Left lung (tissue), 10 donors: ENCODE data around the gene VPS35. TPM values are rescaled to one million over a fixed set of nuclear protein-coding genes. Genes with fewer than 3 reads are reported as not detected.
A peak's percentile ranks its signal among the peaks of the same experiment; 100 is the strongest.
"Not testable (repeated sequence)": the region's sequence is repeated elsewhere in the genome, so short reads cannot be mapped to it uniquely, and the experiment has no call there.

ENCODE experiments used
- ATAC-seq: fragments of 200-7000 bp; cut with Tn5 transposase; one replicate; pipeline ENCODE4 v1.9.1; 2020; ENCODE audit warnings: moderate library complexity
- DNase-seq, 4 donors: peaks; one replicate each; pipeline ENCODE4 v3.0.0-alpha.2; 2013 to 2020
- H3K27ac ChIP-seq, 2 donors: fragments of 200-600 bp; sonication (generic) in 1 of 2; one replicate each; pipeline versions ENCODE4 v1.5.0 to v1.8.0; 2020 to 2021
- H3K27me3 ChIP-seq, 2 donors: fragments of 200-600 bp; sonication (generic) in 1 of 2; one replicate each; pipeline versions ENCODE4 v1.5.0 to v1.8.0; 2020 to 2021
- H3K36me3 ChIP-seq, 2 donors: fragments of 200-600 bp; sonication (generic) in 1 of 2; one replicate each; pipeline versions ENCODE4 v1.5.0 to v1.8.0; 2020 to 2021
- H3K4me1 ChIP-seq, 2 donors: fragments of 200-600 bp; one replicate each; pipeline ENCODE4 v1.8.0; 2021
- H3K4me3 ChIP-seq, 2 donors: fragments of 200-600 bp; sonication (generic) in 1 of 2; one replicate each; pipeline versions ENCODE4 v1.5.0 to v1.8.0; 2020 to 2021; ENCODE audit warnings: mild to moderate bottlenecking in 1 of 2
- H3K9me3 ChIP-seq, 2 donors: fragments of 200-600 bp; sonication (generic) in 1 of 2; one replicate each; pipeline versions ENCODE4 v1.5.0 to v1.8.0; 2020 to 2021
- intact Hi-C, 2 donors: fragments of 100-400 bp; cut with DNase I; formaldehyde crosslinking; loops; one replicate each; pipeline versions ENCODE4 v1.11.2 to v1.14.2; 2022
- polyA plus RNA-seq, 6 donors: library from polyadenylated mRNA; unstranded; fragments of 120-200 nt; gene quantifications; one replicate each; pipeline ENCODE4 v1.2.1, GENCODE V29; 2013; ENCODE audit not compliant: insufficient read length in 6 of 6
- total RNA-seq, 2 donors: library from RNA; stranded (reverse); fragmentation: NEBNext Ultra II Directional; extraction: Animal tissue kit (Norgen Biotek cat#: 25700); gene quantifications; one replicate each; pipeline ENCODE4 v1.2.1, GENCODE V29; 2021
- TF ChIP-seq, protein P1 (sequence below), 2 donors: fragments of 200-600 bp; sonication (generic) in 1 of 2; IDR thresholded peaks; one replicate each; pipeline versions ENCODE4 v1.5.0 to v1.8.0; 2021; ENCODE audit warnings: antibody characterized with exemption in 2 of 2
- donor health status: DM: no; HTN: yes; CAD: no.
- donor health status: DM: no; HTN: no; CAD: no.

The VPS35 gene
- total and polyA plus RNA-seq, 8 donors: 102 to 161 (median 129) TPM

GRCh38 chr16:46689365-46690280 is 645 bp upstream of the VPS35 start, which contains the start of gene ORC6:
TSS of gene ORC6 (plus strand) at chr16:46689659. CDS start at chr16:46689706, 47 bp downstream.
- Histone ChIP-seq H3K27me3 (no peaks in the 10 kb centered on the region), H3K4me1 (peaks cover 16 to 52% of the 10 kb centered on the region in 2 donors), H3K9me3 (no peaks in the 10 kb centered on the region), H3K4me3 (peak within 1 kb of the TSS; percentile 86 to 87), H3K36me3 (no peaks in the 10 kb centered on the region), H3K27ac (peak within 1 kb of the TSS; percentile 93 to 94)
- DNase-seq (peak; percentile 97 to 99 (median 98)), ATAC-seq (peak; percentile 88)
- intact Hi-C loops: no loop called here
- TF ChIP-seq, protein P1, sequence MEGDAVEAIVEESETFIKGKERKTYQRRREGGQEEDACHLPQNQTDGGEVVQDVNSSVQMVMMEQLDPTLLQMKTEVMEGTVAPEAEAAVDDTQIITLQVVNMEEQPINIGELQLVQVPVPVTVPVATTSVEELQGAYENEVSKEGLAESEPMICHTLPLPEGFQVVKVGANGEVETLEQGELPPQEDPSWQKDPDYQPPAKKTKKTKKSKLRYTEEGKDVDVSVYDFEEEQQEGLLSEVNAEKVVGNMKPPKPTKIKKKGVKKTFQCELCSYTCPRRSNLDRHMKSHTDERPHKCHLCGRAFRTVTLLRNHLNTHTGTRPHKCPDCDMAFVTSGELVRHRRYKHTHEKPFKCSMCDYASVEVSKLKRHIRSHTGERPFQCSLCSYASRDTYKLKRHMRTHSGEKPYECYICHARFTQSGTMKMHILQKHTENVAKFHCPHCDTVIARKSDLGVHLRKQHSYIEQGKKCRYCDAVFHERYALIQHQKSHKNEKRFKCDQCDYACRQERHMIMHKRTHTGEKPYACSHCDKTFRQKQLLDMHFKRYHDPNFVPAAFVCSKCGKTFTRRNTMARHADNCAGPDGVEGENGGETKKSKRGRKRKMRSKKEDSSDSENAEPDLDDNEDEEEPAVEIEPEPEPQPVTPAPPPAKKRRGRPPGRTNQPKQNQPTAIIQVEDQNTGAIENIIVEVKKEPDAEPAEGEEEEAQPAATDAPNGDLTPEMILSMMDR (IDR thresholded peaks at IDR 0.05): peak in 1 of 2 donors; percentile 21

DNA sequence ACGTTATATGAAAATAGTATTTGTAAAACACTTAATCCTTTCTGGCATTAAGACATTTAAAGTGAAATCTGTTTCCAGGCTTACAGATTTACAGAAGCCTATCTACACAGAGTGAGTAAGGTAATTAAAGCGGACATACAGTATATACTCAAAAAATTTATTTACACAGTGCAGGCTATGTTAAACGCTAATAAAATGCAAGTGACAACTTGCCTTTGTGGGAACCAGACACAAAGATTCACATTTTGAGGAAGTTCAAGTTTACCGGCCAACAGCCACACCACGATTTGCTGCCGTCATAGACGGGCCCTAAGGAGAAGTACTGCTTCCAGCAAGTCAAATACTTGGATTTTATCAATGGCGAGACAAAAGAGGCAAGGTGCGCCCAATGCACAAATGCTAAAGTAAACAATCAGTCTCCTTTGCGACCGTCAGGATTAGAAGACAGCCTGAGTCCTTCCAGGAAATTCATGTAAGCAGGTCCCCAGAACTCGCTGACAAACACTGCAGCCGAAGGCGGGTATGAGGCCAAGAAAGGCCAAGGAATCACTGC is 801 bp downstream of the VPS35 start:
- intact Hi-C loops: no loop called here

DNA sequence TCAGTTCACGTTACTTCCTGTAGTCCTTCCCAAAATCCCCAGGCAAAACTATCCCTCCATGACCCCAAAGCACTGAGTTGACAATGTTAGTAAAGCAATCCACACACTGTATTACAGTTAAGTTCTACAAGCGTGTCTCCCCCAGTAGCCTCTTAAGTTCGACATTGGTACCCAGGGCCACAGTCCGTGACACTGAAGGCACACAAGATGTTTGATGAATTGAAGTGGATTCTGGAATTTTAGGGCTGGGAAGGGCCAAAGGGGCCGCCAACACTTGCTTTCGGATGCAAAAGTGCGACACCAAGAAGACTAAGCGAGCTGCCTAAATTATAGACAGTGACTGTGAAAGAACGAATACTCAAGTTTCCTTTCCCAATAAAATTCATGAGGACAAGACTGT is 1.5 kb downstream of the VPS35 start:
- Histone ChIP-seq H3K27ac (peak overlapping the region in 1 of 2 donors; percentile 94), H3K4me3 (peak overlapping the region; percentile 86 to 87), H3K27me3 (no peaks in the 10 kb centered on the region), H3K9me3 (no peaks in the 10 kb centered on the region), H3K4me1 (peaks cover 16 to 58% of the 10 kb centered on the region in 2 donors), H3K36me3 (no peaks in the 10 kb centered on the region)
- no peak for ATAC-seq
- intact Hi-C loops: no loop called here
- TF ChIP-seq, protein P1 (IDR thresholded peaks at IDR 0.05): no peak
- no peak for DNase-seq

More for the DNA sequence above, 801 bp downstream of the VPS35 start:
- H3K36me3 ChIP-seq: no peaks in the 10 kb centered on the region
- DNase-seq (peak in 2 of 4 donors; percentile 78 to 82), ATAC-seq (peak; percentile 25)
- H3K27me3 ChIP-seq: no peaks in the 10 kb centered on the region
- H3K27ac ChIP-seq: peak overlapping the region; percentile 93 to 94
- TF ChIP-seq, protein P1 (IDR thresholded peaks at IDR 0.05): no peak
- H3K9me3 ChIP-seq: no peaks in the 10 kb centered on the region
- peaks cover 16 to 58% of the 10 kb centered on the region in 2 donors for H3K4me1 ChIP-seq
- H3K4me3 ChIP-seq: peak overlapping the region; percentile 86 to 87

- H3K36me3 ChIP-seq: no peaks in the 10 kb centered on the region
- peaks cover 16 to 58% of the 10 kb centered on the region in 2 donors for H3K4me1 ChIP-seq
- H3K4me3 ChIP-seq: peak overlapping the region in 1 of 2 donors; percentile 87
- TF ChIP-seq, protein P1 (IDR thresholded peaks at IDR 0.05): no peak
- H3K27ac ChIP-seq: no peak overlapping the region
- no peaks in the 10 kb centered on the region for H3K9me3 ChIP-seq
- ATAC-seq (no peak), DNase-seq (no peak)
- no peaks in the 10 kb centered on the region for H3K27me3 ChIP-seq
- intact Hi-C loops: no loop called here
Measured at GRCh38 chr16:46686815-46687473, 2.0 kb downstream of the VPS35 start.

DNA sequence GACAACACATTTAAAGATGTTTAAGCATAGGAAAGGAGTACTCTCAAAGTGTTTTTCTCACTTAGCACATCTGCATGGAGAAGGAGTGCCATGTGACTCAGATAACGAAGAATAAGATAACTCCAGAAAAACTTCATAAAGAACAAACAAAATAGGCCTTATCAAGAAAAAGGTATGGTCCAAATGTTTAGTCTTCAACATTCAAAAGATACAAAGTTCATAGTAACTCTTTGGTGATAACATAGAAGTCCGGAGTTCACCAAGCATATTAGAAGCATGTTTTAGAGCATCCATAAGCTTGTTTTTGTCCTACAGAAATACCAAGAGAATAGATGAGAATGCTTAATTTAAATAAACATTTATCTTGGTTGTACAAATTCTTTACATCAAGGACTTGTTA is 7.1 kb downstream of the VPS35 start:
- peaks cover 0 to 34% of the 10 kb centered on the region in 2 donors for H3K36me3 ChIP-seq
- DNase-seq, H3K27ac ChIP-seq, H3K27me3 ChIP-seq, H3K9me3 ChIP-seq, H3K4me3 ChIP-seq, intact Hi-C loops, ATAC-seq: not testable (repeated sequence)
- H3K4me1 ChIP-seq: peaks cover 5 to 25% of the 10 kb centered on the region in 2 donors

GRCh38 chr16:46677943-46678342 is 11.0 kb downstream of the VPS35 start:
- ATAC-seq, H3K27me3 ChIP-seq, H3K4me1 ChIP-seq, H3K9me3 ChIP-seq, DNase-seq, H3K27ac ChIP-seq, H3K4me3 ChIP-seq: not testable (repeated sequence)
- H3K36me3 ChIP-seq: peaks cover 0 to 73% of the 10 kb centered on the region in 2 donors
- intact Hi-C loops: loop anchor here in 1 of 2 donors (10.0 kb wide), 1 partner anchor 127 kb away; no protein-coding TSS in a partner anchor
